Airway epithelial cell (primary cell): Measurements from ENCODE around the gene FAM9B. TPM values are rescaled to one million over a fixed set of nuclear protein-coding genes. Genes with fewer than 3 reads are reported as not detected.

Experiments used
- total RNA-seq: library from RNA; depleted of rRNA; stranded (reverse); fragments of >200 nt; gene quantifications from 2 replicates; pipeline ENCODE4 v1.2.3, GENCODE V29; 2015

FAM9B gene
- not detected in 2 replicates for total RNA-seq

DNA sequence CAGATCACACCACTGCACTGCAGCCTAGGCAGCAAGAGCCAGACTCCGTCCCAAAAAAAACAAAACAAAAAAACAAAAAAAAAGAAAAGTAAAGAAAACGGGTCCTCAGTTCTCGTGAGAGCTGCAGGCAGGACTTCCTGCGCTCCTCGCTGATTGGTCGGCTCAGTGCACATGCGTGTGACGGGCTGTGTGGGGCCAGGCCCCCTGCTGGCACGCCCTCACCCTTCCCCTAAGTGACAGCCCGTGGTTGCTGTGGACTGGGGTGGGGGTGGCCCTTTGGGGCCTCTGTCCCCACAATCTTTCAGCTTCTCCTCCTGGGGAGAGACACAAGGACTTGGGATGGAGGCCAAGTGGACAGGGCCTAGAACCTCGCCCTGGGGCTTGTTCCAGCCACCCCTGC is at the start of gene FAM9B:
Gene FAM9B (minus strand): TSS at position 139 of the 400 bp plus-strand sequence. CDS start 1,141 bp downstream, outside the sequence.

Other genes with a start within 250 kb of the FAM9B start
- gene FAM9A, start 232.7 kb downstream of the FAM9B start, total RNA-seq = not detected in 2 replicates